ENCODE data around the gene CCDC158.

- no peak for TF ChIP-seq CTCF (conservative IDR thresholded peaks at IDR 0.05; ENCODE audit: low read depth in 2 of 2)
- no peak for TF ChIP-seq POLR2AphosphoS5 (IDR thresholded peaks at IDR 0.05; ENCODE audit: low read depth)
Measured at GRCh38 chr4:76385974-76386373, 35.0 kb downstream of the CCDC158 start.
